Thyroid gland (tissue), 4 donors: Measurements from ENCODE around the gene PLD2.
"Not testable (repeated sequence)": the region's sequence is repeated elsewhere in the genome, so short reads cannot be mapped to it uniquely, and the experiment has no call there.

Experiments
- POLR2A ChIP-seq, 2 donors: fragments of 450-650 bp; IDR thresholded peaks; one replicate each; pipeline ENCODE4 v1.6.1; 2017; ENCODE audit warnings: antibody characterized with exemption in 2 of 2, mild to moderate bottlenecking in 2 of 2, moderate library complexity in 1 of 2
- TF ChIP-seq, protein P1 (sequence below), 6 experiments: fragments of 200-600 bp in 3 of 6; fragments of 450-650 bp in 3 of 6; sonication (generic) in 3 of 6; IDR thresholded peaks; one replicate each; pipeline ENCODE4 v1.5.1; 2016 to 2019; ENCODE audit warnings: antibody characterized with exemption in 6 of 6, mild to moderate bottlenecking in 2 of 6, inconsistent platforms in 1 of 6, moderate library complexity in 1 of 6

DNA sequence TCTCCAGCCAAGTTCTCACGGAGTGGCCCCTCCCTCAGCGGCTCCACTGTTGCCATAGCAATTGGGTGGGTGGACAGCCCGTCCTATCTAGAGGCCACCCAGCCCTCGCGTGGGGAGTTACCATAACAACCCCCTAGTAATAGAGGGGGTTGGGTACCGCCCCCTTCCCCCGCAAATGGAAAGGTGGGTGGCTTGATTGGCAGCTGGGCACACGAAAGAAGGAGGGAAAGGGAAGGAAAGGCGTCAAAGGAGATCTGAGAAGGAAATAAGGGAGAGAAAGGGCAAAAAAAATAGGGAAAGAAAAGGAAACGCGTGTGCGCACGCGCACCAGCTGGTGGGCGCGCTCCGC, 25.9 kb downstream of the PLD2 start:
- TF ChIP-seq, protein P1, sequence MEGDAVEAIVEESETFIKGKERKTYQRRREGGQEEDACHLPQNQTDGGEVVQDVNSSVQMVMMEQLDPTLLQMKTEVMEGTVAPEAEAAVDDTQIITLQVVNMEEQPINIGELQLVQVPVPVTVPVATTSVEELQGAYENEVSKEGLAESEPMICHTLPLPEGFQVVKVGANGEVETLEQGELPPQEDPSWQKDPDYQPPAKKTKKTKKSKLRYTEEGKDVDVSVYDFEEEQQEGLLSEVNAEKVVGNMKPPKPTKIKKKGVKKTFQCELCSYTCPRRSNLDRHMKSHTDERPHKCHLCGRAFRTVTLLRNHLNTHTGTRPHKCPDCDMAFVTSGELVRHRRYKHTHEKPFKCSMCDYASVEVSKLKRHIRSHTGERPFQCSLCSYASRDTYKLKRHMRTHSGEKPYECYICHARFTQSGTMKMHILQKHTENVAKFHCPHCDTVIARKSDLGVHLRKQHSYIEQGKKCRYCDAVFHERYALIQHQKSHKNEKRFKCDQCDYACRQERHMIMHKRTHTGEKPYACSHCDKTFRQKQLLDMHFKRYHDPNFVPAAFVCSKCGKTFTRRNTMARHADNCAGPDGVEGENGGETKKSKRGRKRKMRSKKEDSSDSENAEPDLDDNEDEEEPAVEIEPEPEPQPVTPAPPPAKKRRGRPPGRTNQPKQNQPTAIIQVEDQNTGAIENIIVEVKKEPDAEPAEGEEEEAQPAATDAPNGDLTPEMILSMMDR (IDR thresholded peaks at IDR 0.05): not testable (repeated sequence)
- TF ChIP-seq POLR2A (IDR thresholded peaks at IDR 0.05): not testable (repeated sequence)
